Measurements from ENCODE around the gene MCF2L. TPM values are rescaled to one million over a fixed set of nuclear protein-coding genes. Genes with fewer than 3 reads are reported as not detected.

The MCF2L gene
- total RNA-seq, 4 donors from 2014 or later: 46.5 to 89.7 (median 55.0) TPM

- DNase-seq (ENCODE audit: low spot score in 2 of 2): no peak
- 87 to 89% methylated on average over 26 of the region's 26 CpGs for WGBS, 2 donors
- no peak overlapping the region for H3K4me3 ChIP-seq (ENCODE audit: low read depth, poor library complexity, severe bottlenecking)
- intact Hi-C loops (cut with DNase I; ENCODE audit: low total_unique reads): no loop called here
- TF ChIP-seq POLR2A (IDR thresholded peaks at IDR 0.05) (no peak), CTCF (IDR thresholded peaks at IDR 0.05) (no peak)
Observed at GRCh38 chr13:113082198-113083021, 113.4 kb downstream of the MCF2L start.

GRCh38 chr13:113083022-113083373 is 114.0 kb downstream of the MCF2L start:
- no peak overlapping the region for H3K4me3 ChIP-seq (ENCODE audit: low read depth, poor library complexity, severe bottlenecking)
- intact Hi-C loops (cut with DNase I; ENCODE audit: low total_unique reads): no loop called here
- 83 to 91% methylated on average over 10 of the region's 10 CpGs for WGBS, 2 donors
- no peak for TF ChIP-seq CTCF (IDR thresholded peaks at IDR 0.05)
- TF ChIP-seq POLR2A (IDR thresholded peaks at IDR 0.05): no peak
- no peak for DNase-seq (ENCODE audit: low spot score in 2 of 2)

DNA sequence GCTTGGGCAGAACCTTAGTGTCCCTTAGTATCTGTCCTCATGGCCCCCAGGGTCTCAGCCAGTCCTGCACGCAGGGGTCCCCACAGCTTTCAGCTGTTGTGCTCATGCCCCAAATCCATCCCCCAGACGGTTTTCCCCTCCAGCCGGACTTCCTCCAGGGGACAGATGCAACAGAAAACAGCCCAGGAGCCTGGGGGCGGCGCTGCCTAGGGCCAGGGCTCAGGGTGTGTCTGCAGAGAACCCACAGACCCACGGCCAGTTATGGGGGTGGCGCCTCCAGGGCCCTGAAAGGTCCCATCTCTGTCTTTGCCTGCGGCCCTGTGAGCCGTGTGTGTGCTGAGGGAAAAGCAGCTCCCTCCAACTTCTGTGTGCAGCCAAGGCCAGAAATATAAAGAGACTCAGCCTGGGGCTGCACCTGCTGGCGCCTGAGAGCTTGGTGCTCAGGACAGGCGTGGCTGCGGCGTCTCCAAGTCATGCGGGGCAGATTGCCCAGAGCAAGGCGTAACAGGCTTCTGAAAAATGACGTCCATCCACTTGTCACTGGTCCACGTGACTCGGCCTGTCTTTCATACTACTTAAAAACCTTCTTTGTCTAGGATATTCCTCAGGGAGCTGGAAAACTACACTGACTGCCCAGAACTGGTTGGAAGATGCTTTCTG is 114.5 kb downstream of the MCF2L start:
- peak in 1 of 2 donors; percentile 62 for DNase-seq (ENCODE audit: low spot score in 2 of 2)
- H3K4me3 ChIP-seq (ENCODE audit: low read depth, poor library complexity, severe bottlenecking): no peak overlapping the region
- intact Hi-C loops (cut with DNase I; ENCODE audit: low total_unique reads): no loop called here
- no peak for TF ChIP-seq POLR2A (IDR thresholded peaks at IDR 0.05)
- TF ChIP-seq CTCF (IDR thresholded peaks at IDR 0.05): no peak
- 35 to 40% methylated on average over 16 to 18 of the region's 18 CpGs for WGBS, 2 donors

GRCh38 chr13:113084094-113084942 is 115.3 kb downstream of the MCF2L start:
- 91 to 94% methylated on average over 20 to 25 of the region's 25 CpGs for WGBS, 2 donors
- H3K4me3 ChIP-seq (ENCODE audit: low read depth, poor library complexity, severe bottlenecking): no peak overlapping the region
- DNase-seq (ENCODE audit: low spot score in 2 of 2): no peak
- TF ChIP-seq POLR2A (IDR thresholded peaks at IDR 0.05) (no peak), CTCF (IDR thresholded peaks at IDR 0.05) (no peak)
- intact Hi-C loops (cut with DNase I; ENCODE audit: low total_unique reads): no loop called here

DNA sequence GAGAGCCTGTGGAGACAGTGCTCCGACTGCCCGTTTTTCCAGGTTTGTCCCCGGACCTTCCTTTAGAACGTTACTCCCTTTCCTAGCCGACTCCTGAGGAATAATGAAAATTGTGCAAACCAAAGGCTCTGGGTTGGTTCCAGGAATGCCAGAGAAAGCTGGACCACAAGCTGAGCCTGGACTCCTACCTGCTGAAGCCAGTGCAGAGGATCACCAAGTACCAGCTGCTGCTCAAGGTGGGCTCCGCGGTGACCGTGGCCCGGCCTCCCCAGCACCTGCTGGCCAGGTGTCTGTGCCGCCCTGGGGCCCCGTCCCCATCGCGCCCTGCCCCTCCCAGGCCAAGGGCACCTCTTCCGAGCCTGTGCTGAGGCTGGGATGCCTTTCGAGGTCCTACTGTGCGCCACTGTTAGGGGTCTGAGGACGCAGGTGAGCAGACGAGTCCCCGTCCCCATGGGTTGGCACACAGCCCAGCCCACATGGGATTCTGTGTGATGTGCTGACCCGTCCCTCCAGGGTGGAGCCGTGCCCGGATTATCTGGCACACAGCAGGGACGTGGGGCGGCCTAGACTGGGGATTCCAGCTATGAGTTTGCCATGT is 116.0 kb downstream of the MCF2L start:
- intact Hi-C loops (cut with DNase I; ENCODE audit: low total_unique reads): no loop called here
- no peak for TF ChIP-seq POLR2A (IDR thresholded peaks at IDR 0.05)
- TF ChIP-seq CTCF (IDR thresholded peaks at IDR 0.05): no peak
- WGBS, 2 donors: 81 to 82% methylated on average over 20 to 24 of the region's 24 CpGs
- H3K4me3 ChIP-seq (ENCODE audit: low read depth, poor library complexity, severe bottlenecking): no peak overlapping the region
- DNase-seq (ENCODE audit: low spot score in 2 of 2): no peak
